H1 (cell line): ENCODE data around the gene PRDM10.

Experiments
- CTCF ChIP-seq, 3 experiments: IDR thresholded peaks; 1 replicate in 2 of 3; 2 replicates in 1 of 3; pipeline versions ENCODE4 v1.5.1 to v1.6.1; 2011; ENCODE audit warnings: low read length in 3 of 3, mild to moderate bottlenecking in 3 of 3, inconsistent platforms in 2 of 3, low read depth in 1 of 3, moderate library complexity in 1 of 3; ENCODE audit not compliant: insufficient read depth in 1 of 3; ENCODE audit errors: control extremely low read depth in 1 of 3
- JUND ChIP-seq: IDR thresholded peaks from 2 replicates; pipeline ENCODE4 v1.6.1; 2011; ENCODE audit warnings: mild to moderate bottlenecking, improper control_type of control experiment, low read length

- TF ChIP-seq CTCF (IDR thresholded peaks at IDR 0.05; ENCODE audit: control extremely low read depth in 1 of 3, insufficient read depth in 1 of 3, low read depth in 1 of 3, low read length in 3 of 3) (no peak), JUND (no peak)
These were observed 44.5 kb upstream of the PRDM10 start for GRCh38 chr11:130047141-130047540.
